Common myeloid progenitor, CD34-positive (primary cell): ENCODE results near the gene VWF.

ENCODE experiments used
- CTCF ChIA-PET: fragments of 350-600 bp; sonication (Branson Sonifier 250); formaldehyde crosslinking; loops from one replicate; lab custom pipeline; 2021; ENCODE audit warnings: antibody characterized with exemption; lab: Charles Lee
- POLR2A ChIA-PET: fragments of 350-600 bp; sonication (Branson Sonifier 250); formaldehyde crosslinking; loops from one replicate; lab custom pipeline; 2021; ENCODE audit warnings: antibody characterized with exemption; lab: Charles Lee
- DNase-seq, 3 donors: peaks; one replicate each; pipeline versions ENCODE4 v3.0.0 to v3.0.0-alpha.2; 2013
- H3K27ac ChIP-seq, 2 experiments: 1 replicate in 1 of 2; 2 replicates in 1 of 2; pipeline ENCODE4 v1.7.0; 2013; ENCODE audit warnings: inconsistent platforms in 2 of 2, low read length in 2 of 2, mild to moderate bottlenecking in 2 of 2, low read depth in 1 of 2, moderate library complexity in 1 of 2; ENCODE audit not compliant: severe bottlenecking in 2 of 2, insufficient read depth in 1 of 2, poor library complexity in 1 of 2
- H3K27me3 ChIP-seq, 5 experiments: replicated peaks in 2 of 5; 1 replicate in 3 of 5; 2 replicates in 2 of 5; pipeline versions ENCODE4 v1.6.1 to v1.7.0; 2013; ENCODE audit warnings: low read length in 4 of 5, mild to moderate bottlenecking in 2 of 5, moderate library complexity in 2 of 5, inconsistent platforms in 1 of 5; ENCODE audit not compliant: insufficient read depth in 5 of 5, control insufficient read depth in 4 of 5
- H3K36me3 ChIP-seq, 4 experiments: 1 replicate in 2 of 4; 2 replicates in 2 of 4; pipeline versions ENCODE4 v1.6.1 to v1.7.0; 2013; ENCODE audit warnings: low read length in 3 of 4, control low read depth in 1 of 4, mild to moderate bottlenecking in 1 of 4; ENCODE audit not compliant: control insufficient read depth in 4 of 4, insufficient read depth in 4 of 4
- H3K4me1 ChIP-seq, 4 experiments: 1 replicate in 3 of 4; 2 replicates in 1 of 4; pipeline versions ENCODE4 v1.6.1 to v1.7.1; 2013; ENCODE audit warnings: low read length in 3 of 4, mild to moderate bottlenecking in 3 of 4, control low read depth in 1 of 4, inconsistent platforms in 1 of 4, moderate library complexity in 1 of 4; ENCODE audit not compliant: control insufficient read depth in 4 of 4, insufficient read depth in 4 of 4; ENCODE audit errors: control extremely low read depth in 1 of 4
- H3K4me3 ChIP-seq, 7 experiments: 1 replicate in 4 of 7; 2 replicates in 3 of 7; pipeline versions ENCODE4 v1.5.1 to v1.7.0; 2013; ENCODE audit warnings: mild to moderate bottlenecking in 7 of 7, low read length in 6 of 7, moderate library complexity in 6 of 7, inconsistent platforms in 2 of 7, low read depth in 2 of 7, control low read depth in 1 of 7; ENCODE audit not compliant: insufficient read depth in 4 of 7, control insufficient read depth in 1 of 7; ENCODE audit errors: extremely low read depth in 1 of 7
- H3K9me3 ChIP-seq, 5 experiments: 1 replicate in 4 of 5; 2 replicates in 1 of 5; pipeline versions ENCODE4 v1.6.1 to v1.7.1; 2013; ENCODE audit warnings: low read length in 4 of 5, mild to moderate bottlenecking in 2 of 5, inconsistent platforms in 1 of 5, low read depth in 1 of 5, moderate library complexity in 1 of 5; ENCODE audit not compliant: control insufficient read depth in 4 of 5, insufficient read depth in 2 of 5; ENCODE audit errors: control extremely low read depth in 1 of 5
- WGBS: methylation state at CpG from one replicate; pipeline ENCODE4 v1.1.5; 2013; ENCODE audit not compliant: insufficient coverage; 5-methylcytosine and 5-hydroxymethylcytosine counted together

The VWF gene

DNA sequence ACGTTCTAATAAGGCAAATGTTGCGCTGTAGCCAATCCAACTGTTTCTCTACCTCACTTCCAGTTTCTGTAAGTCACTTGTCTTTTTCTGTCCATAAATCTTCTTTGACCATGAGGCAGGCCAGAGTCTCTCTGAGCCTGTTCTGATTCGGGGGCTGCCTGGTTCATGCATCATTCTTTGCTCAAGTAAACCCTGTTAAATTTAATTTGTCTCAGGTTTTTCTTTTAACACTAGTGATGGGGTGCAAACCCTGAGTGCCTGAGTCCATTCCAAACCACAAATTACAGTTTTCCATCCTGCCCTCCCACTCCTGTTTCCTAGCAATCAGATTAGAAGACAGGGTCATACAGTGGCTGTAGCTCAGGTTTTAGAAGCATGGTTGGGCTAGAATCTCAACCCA, 41.9 kb downstream of the VWF start:
- 45% methylated on average over 3 of the region's 3 CpGs for WGBS
- Histone ChIP-seq H3K27ac (no peak overlapping the region), H3K4me3 (no peak overlapping the region), H3K4me1 (peaks cover 0 to 16% (median 6%) of the 10 kb centered on the region in 4 experiments), H3K36me3 (no peaks in the 10 kb centered on the region), H3K27me3 (no peaks in the 10 kb centered on the region), H3K9me3 (no peaks in the 10 kb centered on the region)
- no peak for DNase-seq
- POLR2A ChIA-PET = no interaction called here
- CTCF ChIA-PET = interaction anchor here (0.6 to 1.7 kb wide), 6 partner anchors 8 to 223 kb away, joined by 3 to 5 read pairs (median 3); no protein-coding TSS in a partner anchor

DNA sequence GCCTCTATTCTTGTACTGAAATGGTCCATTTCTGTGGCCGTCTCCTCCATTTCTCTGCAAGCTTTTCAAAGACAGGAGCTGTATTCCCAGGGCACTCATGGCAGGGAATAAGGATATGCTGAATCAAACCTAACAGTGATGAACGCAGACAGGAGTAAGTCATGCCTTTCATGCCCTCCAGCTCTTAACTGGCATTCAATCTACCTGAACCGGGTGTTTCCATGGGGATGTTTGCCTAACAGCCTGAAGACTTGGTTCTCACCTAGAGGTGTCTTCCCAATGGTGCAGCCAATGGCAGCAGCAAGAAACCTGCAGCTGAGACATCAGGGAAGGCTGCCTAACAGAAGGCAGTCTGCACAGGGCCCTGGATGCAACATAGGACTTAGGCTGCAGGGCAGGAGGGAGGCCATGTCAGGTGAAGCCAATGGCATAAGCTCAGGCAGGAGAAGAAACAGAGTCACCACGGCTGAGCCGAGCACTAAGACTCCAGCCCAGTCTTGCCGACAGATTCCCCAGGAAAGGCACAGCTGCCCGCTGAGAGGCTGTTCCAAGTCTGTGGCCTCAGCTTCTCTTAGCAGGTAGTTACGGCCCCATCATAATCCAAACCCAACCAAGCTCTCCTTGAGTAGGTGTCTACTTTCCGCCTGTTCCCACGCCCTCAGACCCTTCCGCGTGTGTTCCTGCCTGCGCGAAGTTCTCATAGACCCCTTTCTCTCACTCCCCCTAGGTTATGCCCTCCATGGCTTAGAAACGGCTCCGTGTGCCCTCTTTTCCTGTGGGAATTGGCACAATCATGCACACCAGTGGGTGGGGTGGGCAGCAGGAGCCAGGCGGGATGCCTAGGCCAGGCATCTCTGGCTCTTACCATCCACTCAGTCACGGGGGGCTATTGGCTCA, 44.1 kb downstream of the VWF start:
- no peak overlapping the region for H3K4me3 ChIP-seq
- POLR2A ChIA-PET = no interaction called here
- 94% methylated on average over 13 of the region's 18 CpGs for WGBS
- DNase-seq = no peak
- CTCF ChIA-PET = interaction anchor here (0.7 to 1.8 kb wide), 8 partner anchors 13 to 204 kb away, joined by 3 to 7 read pairs (median 4); no protein-coding TSS in a partner anchor
- H3K27ac ChIP-seq = no peak overlapping the region
- peaks cover 11 to 33% (median 17%) of the 10 kb centered on the region in 4 experiments for H3K4me1 ChIP-seq
- H3K27me3 ChIP-seq = no peaks in the 10 kb centered on the region
- no peaks in the 10 kb centered on the region for H3K36me3 ChIP-seq
- no peaks in the 10 kb centered on the region for H3K9me3 ChIP-seq

DNA sequence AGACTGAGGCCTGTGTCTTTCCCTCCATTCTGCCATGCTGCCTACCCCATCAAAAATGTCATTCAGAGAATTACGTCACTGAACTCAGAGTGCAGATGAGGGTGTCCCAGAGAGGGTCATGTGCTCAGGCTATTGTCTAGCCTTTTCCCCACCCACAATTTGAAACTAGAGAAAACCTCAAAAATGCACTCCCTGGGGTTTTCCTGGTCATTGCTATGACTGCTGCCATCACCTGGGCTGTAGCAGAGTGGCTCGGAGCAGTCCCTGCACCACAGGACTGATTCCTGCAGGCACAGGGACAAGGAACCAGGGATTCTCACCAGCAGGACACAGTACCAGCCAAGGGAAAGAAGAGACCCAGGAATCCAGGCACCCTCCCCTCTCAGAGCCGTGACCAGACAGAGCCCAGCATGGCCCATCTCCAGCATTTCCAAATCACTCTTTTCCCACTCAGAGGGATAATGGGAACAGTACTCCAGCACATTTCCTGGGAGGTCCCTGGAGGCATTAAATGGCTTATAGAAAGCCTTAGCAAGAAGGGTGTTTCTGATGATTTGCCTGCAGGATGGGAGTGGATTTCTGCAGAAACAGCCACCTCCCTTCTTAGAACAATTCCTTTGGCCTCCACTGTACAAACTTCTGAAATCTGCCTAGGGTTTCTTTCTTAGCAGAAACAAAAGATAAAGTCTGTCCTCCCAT, 45.9 kb downstream of the VWF start:
- WGBS = 92% methylated on average over 2 of the region's 3 CpGs
- CTCF ChIA-PET = interaction anchor here (1.4 kb wide), 1 partner anchor 200 kb away, joined by 3 read pairs; no protein-coding TSS in a partner anchor

DNA sequence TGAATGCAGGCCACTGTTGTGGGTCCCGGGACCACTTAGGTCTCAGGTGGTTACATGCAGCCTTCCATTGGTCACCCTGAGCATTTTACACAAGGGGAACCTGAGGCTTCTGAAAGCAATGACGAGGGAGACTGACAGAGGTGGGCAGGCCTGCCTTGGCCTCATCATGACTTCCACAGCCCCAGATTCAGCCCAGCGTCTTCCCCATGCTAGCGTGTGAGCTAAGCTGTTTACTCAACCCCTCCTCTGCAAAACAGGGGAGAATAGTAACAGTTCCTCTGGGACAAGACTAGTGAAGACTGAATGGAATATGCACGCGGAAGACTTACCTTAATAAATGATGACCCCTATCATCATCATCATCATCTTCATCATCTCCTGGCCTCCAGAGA, 46.8 kb downstream of the VWF start:
- ChIA-PET CTCF (interaction anchor here (1.0 to 1.4 kb wide), 2 partner anchors 24 to 201 kb away, joined by 3 read pairs; no protein-coding TSS in a partner anchor), POLR2A (no interaction called here)
- no peak for DNase-seq
- H3K27me3 ChIP-seq = no peaks in the 10 kb centered on the region
- H3K27ac ChIP-seq = no peak overlapping the region
- H3K9me3 ChIP-seq = no peaks in the 10 kb centered on the region
- no peaks in the 10 kb centered on the region for H3K36me3 ChIP-seq
- 92% methylated on average over 4 of the region's 6 CpGs for WGBS
- H3K4me1 ChIP-seq = peaks cover 19 to 52% (median 40%) of the 10 kb centered on the region in 4 experiments
- H3K4me3 ChIP-seq = no peak overlapping the region

More for the DNA sequence above, 45.9 kb downstream of the VWF start:
- POLR2A ChIA-PET = no interaction called here
- H3K36me3 ChIP-seq = no peaks in the 10 kb centered on the region
- no peaks in the 10 kb centered on the region for H3K27me3 ChIP-seq
- no peak overlapping the region for H3K27ac ChIP-seq
- peaks cover 19 to 50% (median 35%) of the 10 kb centered on the region in 4 experiments for H3K4me1 ChIP-seq
- no peak for DNase-seq
- H3K4me3 ChIP-seq = no peak overlapping the region
- no peaks in the 10 kb centered on the region for H3K9me3 ChIP-seq

DNA sequence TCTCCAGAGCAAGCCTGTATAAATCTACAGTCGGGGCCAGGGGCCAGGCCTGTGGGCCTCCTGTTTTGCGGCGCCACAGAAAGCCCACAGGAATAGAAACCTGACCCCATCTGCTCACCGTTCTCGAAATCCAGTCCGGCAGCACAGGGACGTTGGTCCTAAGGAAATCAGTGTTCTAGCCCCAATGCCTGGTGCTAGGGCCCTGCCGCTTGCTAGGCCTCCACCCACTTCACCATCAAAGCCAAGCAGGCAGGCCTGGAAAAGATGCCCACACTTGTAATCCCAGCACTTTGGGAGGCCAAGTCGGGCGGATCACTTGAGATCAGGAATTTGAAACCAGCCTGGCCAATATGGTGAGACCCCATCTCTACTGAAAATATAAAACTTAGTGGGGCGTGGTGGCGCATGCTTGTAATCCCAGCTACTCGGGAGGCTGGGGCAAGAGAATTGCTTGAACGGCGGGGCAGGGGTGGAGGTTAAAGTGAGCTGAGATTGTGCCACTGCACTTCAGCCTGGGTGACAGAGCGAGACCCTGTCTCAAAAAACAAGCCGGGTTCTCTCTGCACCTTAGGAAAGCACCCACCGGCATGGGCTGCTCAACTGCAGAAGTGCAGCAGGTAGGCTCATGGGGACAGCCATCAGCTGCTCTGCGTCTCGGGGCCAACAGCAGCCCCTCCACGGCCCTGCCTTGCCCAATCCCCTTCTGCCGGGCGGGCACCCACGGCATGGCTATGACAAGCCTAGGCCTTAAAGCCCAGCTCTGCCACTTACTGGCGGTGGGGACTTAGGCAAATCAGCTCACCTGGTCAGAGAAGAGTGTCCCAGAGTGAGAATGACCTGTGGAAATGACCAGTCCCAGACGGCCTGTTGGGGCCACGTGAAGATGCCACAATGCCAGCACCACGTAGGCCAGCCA, 47.4 kb downstream of the VWF start:
- Histone ChIP-seq H3K27me3 (no peaks in the 10 kb centered on the region), H3K27ac (no peak overlapping the region), H3K4me3 (no peak overlapping the region), H3K4me1 (peaks cover 19 to 47% (median 38%) of the 10 kb centered on the region in 4 experiments), H3K9me3 (no peaks in the 10 kb centered on the region), H3K36me3 (no peaks in the 10 kb centered on the region)
- POLR2A ChIA-PET = no interaction called here
- WGBS = 97% methylated on average over 24 of the region's 28 CpGs
- CTCF ChIA-PET = interaction anchor here (0.6 to 3.4 kb wide), 8 partner anchors 10 to 202 kb away, joined by 3 to 13 read pairs (median 4); no protein-coding TSS in a partner anchor
- DNase-seq = no peak

DNA sequence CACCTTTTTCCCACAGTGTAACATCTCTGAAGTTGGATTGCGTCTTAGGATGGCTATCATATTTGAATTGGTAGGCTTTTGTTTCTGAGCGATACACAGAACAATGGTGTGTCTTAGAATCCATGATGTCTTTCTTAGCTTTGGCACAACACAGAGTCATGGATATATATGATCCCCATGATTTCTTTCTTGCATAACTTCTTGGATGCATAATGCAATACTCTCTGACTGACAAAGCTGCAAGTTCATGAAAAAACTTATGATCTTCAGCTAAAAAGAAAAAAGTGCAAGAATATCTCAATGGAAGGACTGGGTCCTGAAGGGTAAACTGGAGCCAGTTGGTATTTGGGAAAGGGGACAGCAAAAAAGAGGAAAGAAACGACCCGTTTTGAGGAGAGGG, 48.1 kb downstream of the VWF start:
- Histone ChIP-seq H3K9me3 (no peaks in the 10 kb centered on the region), H3K4me1 (peaks cover 19 to 49% (median 38%) of the 10 kb centered on the region in 4 experiments), H3K27me3 (no peaks in the 10 kb centered on the region), H3K27ac (no peak overlapping the region), H3K36me3 (no peaks in the 10 kb centered on the region), H3K4me3 (no peak overlapping the region)
- ChIA-PET POLR2A (no interaction called here), CTCF (interaction anchor here (0.6 to 3.4 kb wide), 9 partner anchors 10 to 157 kb away, joined by 3 to 13 read pairs (median 4); partner anchors contain the start of gene CD9)
- 71% methylated on average over 3 of the region's 4 CpGs for WGBS
- no peak for DNase-seq
